HFFc6 (cell line): ENCODE data around the gene ABCA9. TPM values are rescaled to one million over a fixed set of nuclear protein-coding genes. Genes with fewer than 3 reads are reported as not detected.
A peak's percentile ranks its signal among the peaks of the same experiment; 100 is the strongest.

Experiments used
- DNase-seq: peaks from one replicate; pipeline ENCODE4 v3.0.0-alpha.2; 2018
- H3K27ac Mint-ChIP-seq: 2 replicates; pipeline ENCODE4 v1.8.0; 2020; ENCODE audit warnings: mild to moderate bottlenecking, mixed read lengths
- H3K27me3 Mint-ChIP-seq: 2 replicates; pipeline ENCODE4 v1.8.0; 2021; ENCODE audit warnings: mild to moderate bottlenecking, moderate library complexity, mixed read lengths; ENCODE audit not compliant: insufficient read depth
- H3K36me3 Mint-ChIP-seq: 2 replicates; pipeline ENCODE4 v1.8.0; 2021; ENCODE audit warnings: low read depth, mixed read lengths
- H3K4me1 Mint-ChIP-seq: 2 replicates; pipeline ENCODE4 v1.8.0; 2020; ENCODE audit warnings: low read depth, mixed read lengths
- H3K4me3 Mint-ChIP-seq: 2 replicates; pipeline ENCODE4 v1.8.0; 2020; ENCODE audit warnings: mild to moderate bottlenecking, moderate library complexity, mixed read lengths
- H3K9me3 Mint-ChIP-seq: 2 replicates; pipeline ENCODE4 v1.8.0; 2020; ENCODE audit warnings: mild to moderate bottlenecking, mixed read lengths
- CTCF ChIP-seq: fragments of 200-600 bp; sonication (generic); IDR thresholded peaks from 2 replicates; pipeline ENCODE4 v1.5.0; 2021; ENCODE audit warnings: antibody characterized with exemption, mild to moderate bottlenecking
- total RNA-seq, 6 experiments: library from RNA; stranded (reverse); fragmentation: NEBNext Ultra II Directional; extraction: Animal tissue kit (Norgen Biotek cat#: 25700); gene quantifications; 2 replicates in 1 of 6; 3 replicates in 5 of 6; pipeline ENCODE4 v1.2.3, GENCODE V29; 2021

The ABCA9 gene
- total RNA-seq, 6 experiments from 2014 or later = not detected

GRCh38 chr17:68987966-68988365 is 72.8 kb downstream of the ABCA9 start:
- Mint-ChIP-seq H3K9me3 (peaks cover 44% of the 10 kb centered on the region), H3K4me3 (no peak overlapping the region), H3K36me3 (no peaks in the 10 kb centered on the region), H3K27me3 (no peaks in the 10 kb centered on the region), H3K27ac (no peak overlapping the region), H3K4me1 (no peaks in the 10 kb centered on the region)
- TF ChIP-seq CTCF = no peak
- DNase-seq = no peak

GRCh38 chr17:68981288-68981687 is 79.4 kb downstream of the ABCA9 start:
- H3K9me3 Mint-ChIP-seq = peaks cover 52% of the 10 kb centered on the region
- no peak for DNase-seq
- H3K36me3 Mint-ChIP-seq = no peaks in the 10 kb centered on the region
- H3K27ac Mint-ChIP-seq = no peak overlapping the region
- H3K4me1 Mint-ChIP-seq = no peaks in the 10 kb centered on the region
- no peak for TF ChIP-seq CTCF
- H3K4me3 Mint-ChIP-seq = no peak overlapping the region
- H3K27me3 Mint-ChIP-seq = no peaks in the 10 kb centered on the region

DNA sequence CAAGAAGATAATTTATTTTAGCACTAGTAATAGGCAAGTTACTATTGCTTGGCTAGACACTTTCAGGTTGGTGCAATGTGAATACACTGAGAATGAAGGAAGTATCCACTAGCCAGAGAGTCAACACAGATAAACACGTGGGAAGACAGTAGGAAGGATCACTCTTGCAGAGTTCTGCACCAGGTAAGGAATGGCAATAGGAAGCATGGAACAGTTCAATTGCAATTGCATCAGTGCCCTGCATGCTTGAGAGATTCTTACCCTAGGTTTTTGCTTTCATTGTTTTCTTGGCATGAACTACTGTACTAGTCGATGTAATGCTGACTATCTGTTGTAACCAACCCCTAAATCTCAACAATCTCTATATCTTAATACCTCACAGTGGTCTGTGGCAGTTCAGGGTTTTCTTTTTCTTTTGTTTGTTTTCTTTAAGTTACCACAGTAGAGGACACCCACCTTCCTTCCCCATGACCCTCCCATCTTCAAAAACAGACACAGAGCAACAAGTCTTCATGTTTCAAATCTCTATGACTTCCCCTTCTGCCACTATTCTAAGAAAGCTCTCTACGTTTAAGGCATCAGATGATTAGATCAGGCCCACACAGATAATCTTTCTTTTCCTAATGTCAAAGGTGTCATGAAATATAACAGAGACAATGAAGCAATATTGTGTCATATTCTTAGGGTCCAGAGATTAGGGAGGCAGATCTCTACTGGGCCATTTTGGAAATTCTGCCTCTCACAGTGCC is 87.5 kb downstream of the ABCA9 start:
- Mint-ChIP-seq H3K36me3 (no peaks in the 10 kb centered on the region), H3K27ac (no peak overlapping the region), H3K4me1 (no peaks in the 10 kb centered on the region), H3K4me3 (no peak overlapping the region), H3K9me3 (peaks cover 13% of the 10 kb centered on the region), H3K27me3 (no peaks in the 10 kb centered on the region; the same call in 1 of the 2 replicates)
- DNase-seq = no peak
- TF ChIP-seq CTCF = no peak

DNA sequence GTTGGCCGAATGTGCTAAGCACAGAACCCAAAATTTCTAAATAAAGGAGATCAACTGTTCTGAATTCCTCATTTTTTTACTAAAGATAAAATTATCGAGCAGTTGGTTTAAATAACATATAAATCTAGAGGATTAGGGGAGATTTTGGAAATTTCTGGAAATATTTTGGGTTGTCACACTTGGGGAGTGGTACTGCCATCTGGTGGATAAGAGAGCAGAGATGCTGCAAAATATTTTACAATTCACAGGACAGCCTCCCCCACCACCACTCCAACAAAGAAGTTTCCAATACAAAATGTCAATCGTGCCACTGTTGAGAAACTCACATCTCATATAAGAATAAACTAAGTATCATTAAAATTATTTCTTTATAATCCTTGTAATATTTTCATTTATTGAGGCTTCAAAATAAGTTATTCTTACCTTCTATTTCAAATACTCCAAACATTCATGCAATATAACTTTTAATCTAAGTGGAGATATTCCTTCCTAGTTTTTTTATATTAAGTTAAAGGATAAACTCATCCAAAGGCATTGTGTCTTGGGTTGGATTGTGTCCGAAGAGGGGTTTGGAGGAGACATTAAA is 88.5 kb downstream of the ABCA9 start:
- H3K27me3 Mint-ChIP-seq = no peaks in the 10 kb centered on the region; the same call in 1 of the 2 replicates
- no peak overlapping the region for H3K4me3 Mint-ChIP-seq
- no peaks in the 10 kb centered on the region for H3K36me3 Mint-ChIP-seq
- DNase-seq = peak; percentile 17
- no peaks in the 10 kb centered on the region for H3K4me1 Mint-ChIP-seq
- no peak overlapping the region for H3K27ac Mint-ChIP-seq
- TF ChIP-seq CTCF = peak; percentile 83
- H3K9me3 Mint-ChIP-seq = peaks cover 8% of the 10 kb centered on the region

- Mint-ChIP-seq H3K27me3 (no peaks in the 10 kb centered on the region; the same call in 1 of the 2 replicates), H3K4me1 (no peaks in the 10 kb centered on the region), H3K9me3 (no peaks in the 10 kb centered on the region; the same call in 1 of the 2 replicates), H3K4me3 (no peak overlapping the region), H3K27ac (no peak overlapping the region), H3K36me3 (no peaks in the 10 kb centered on the region)
- TF ChIP-seq CTCF = no peak
- no peak for DNase-seq
Measured at GRCh38 chr17:68969101-68969500, 91.6 kb downstream of the ABCA9 start.
